LHCN-M2 (cell line): ENCODE measurements around the gene TACC3. TPM values are rescaled to one million over a fixed set of nuclear protein-coding genes. Genes with fewer than 3 reads are reported as not detected.

Experiments used
- DNase-seq: peaks from one replicate; pipeline ENCODE4 v3.0.0-alpha.2; 2012; ENCODE audit warnings: low read depth
- total RNA-seq: library from RNA; depleted of rRNA; stranded (reverse); fragments of >200 nt; gene quantifications from 2 replicates; pipeline ENCODE4 v1.2.3, GENCODE V29; 2014

The TACC3 gene
- total RNA-seq, 1 experiment from 2014 or later: 59.6 TPM

- DNase-seq: no peak
These were observed 38.0 kb downstream of the TACC3 start for GRCh38 chr4:1759170-1759817.

GRCh38 chr4:1759818-1760223 lies 38.5 kb downstream of the TACC3 start:
- no peak for DNase-seq

GRCh38 chr4:1760521-1761071 lies 39.3 kb downstream of the TACC3 start:
- DNase-seq: no peak

- DNase-seq: no peak
These were observed 39.9 kb downstream of the TACC3 start for GRCh38 chr4:1761130-1761689.

- DNase-seq: no peak
These were observed 41.1 kb downstream of the TACC3 start for GRCh38 chr4:1762264-1763010.

GRCh38 chr4:1763070-1763549 lies 41.8 kb downstream of the TACC3 start:
- no peak for DNase-seq

- peak; percentile 50 for DNase-seq
These were observed 42.3 kb downstream of the TACC3 start for GRCh38 chr4:1763550-1764080.

- DNase-seq: no peak
These were observed 43.3 kb downstream of the TACC3 start for GRCh38 chr4:1764670-1765069.

GRCh38 chr4:1765409-1766072 lies 44.2 kb downstream of the TACC3 start:
- DNase-seq: no peak

- DNase-seq: no peak
These were observed 45.1 kb downstream of the TACC3 start for GRCh38 chr4:1766106-1767060.

- DNase-seq: no peak
These were observed 45.9 kb downstream of the TACC3 start for GRCh38 chr4:1767061-1767769.

GRCh38 chr4:1767770-1768366 lies 46.5 kb downstream of the TACC3 start:
- DNase-seq: no peak

- DNase-seq: no peak
These were observed 47.2 kb downstream of the TACC3 start for GRCh38 chr4:1768367-1769034.

- no peak for DNase-seq
These were observed 48.4 kb downstream of the TACC3 start for GRCh38 chr4:1769692-1770091.

- DNase-seq: no peak
These were observed 48.9 kb downstream of the TACC3 start for GRCh38 chr4:1770245-1770644.

GRCh38 chr4:1770791-1771231 lies 49.5 kb downstream of the TACC3 start:
- no peak for DNase-seq

- DNase-seq: no peak
These were observed 50.4 kb downstream of the TACC3 start for GRCh38 chr4:1771555-1772305.
